OCI-LY1 (cell line): Measurements from ENCODE around the gene BCKDHB.

Experiments
- CTCF ChIP-seq: fragments of 200-600 bp; sonication (generic), shearing (Covaris generic); IDR thresholded peaks from 2 replicates; pipeline ENCODE4 v1.5.1; 2017; ENCODE audit warnings: mild to moderate bottlenecking, antibody characterized with exemption, low read length, moderate library complexity, mixed read lengths
- EZH2 ChIP-seq: fragments of 200-600 bp; sonication (generic), shearing (Covaris generic); IDR thresholded peaks from 2 replicates; pipeline ENCODE4 v1.8.0; 2017; ENCODE audit warnings: borderline replicate concordance, mixed run types, mild to moderate bottlenecking, antibody characterized with exemption, low read length, moderate library complexity, mixed read lengths

- TF ChIP-seq EZH2 = no peak
- TF ChIP-seq CTCF = no peak
Observed at GRCh38 chr6:80143419-80143937, 37.0 kb downstream of the BCKDHB start.
